Dedifferentiated amniotic fluid mesenchymal stem cell (primary cell): Measurements from ENCODE around the gene GAMT.

Source experiments
- DNase-seq: peaks from one replicate; pipeline ENCODE4 v3.0.0-alpha.2; 2016; ENCODE audit errors: extremely low spot score

GAMT gene

GRCh38 chr19:1385816-1386215 is 15.5 kb downstream of the GAMT start:
- no peak for DNase-seq

- no peak for DNase-seq
Observed at GRCh38 chr19:1384478-1385110, 16.7 kb downstream of the GAMT start.

- DNase-seq: no peak
Observed at GRCh38 chr19:1384085-1384462, 17.3 kb downstream of the GAMT start.

GRCh38 chr19:1383312-1384084 is 17.8 kb downstream of the GAMT start, which contains the start of gene NDUFS7:
Gene NDUFS7 (plus strand): TSS chr19:1383907. CDS start chr19:1383927, 20 bp downstream.
- DNase-seq: peak; percentile 84

GRCh38 chr19:1383017-1383311 is 18.4 kb downstream of the GAMT start:
- no peak for DNase-seq

GRCh38 chr19:1382250-1382649 is 19.1 kb downstream of the GAMT start:
- DNase-seq: no peak

GRCh38 chr19:1379961-1380489 is 21.3 kb downstream of the GAMT start:
- no peak for DNase-seq

- no peak for DNase-seq
Observed at GRCh38 chr19:1379126-1379905, 22.0 kb downstream of the GAMT start.

GRCh38 chr19:1377965-1378785 is 23.2 kb downstream of the GAMT start:
- DNase-seq: no peak

GRCh38 chr19:1377176-1377964 is 24.0 kb downstream of the GAMT start:
- no peak for DNase-seq

GRCh38 chr19:1376415-1376805 is 24.9 kb downstream of the GAMT start:
- no peak for DNase-seq

GRCh38 chr19:1374250-1374577 is 27.1 kb downstream of the GAMT start:
- DNase-seq: no peak

GRCh38 chr19:1373534-1374249 is 27.6 kb downstream of the GAMT start:
- DNase-seq: no peak

GRCh38 chr19:1373042-1373533 is 28.3 kb downstream of the GAMT start:
- DNase-seq: no peak

GRCh38 chr19:1370579-1371361 is 30.6 kb downstream of the GAMT start:
- no peak for DNase-seq

- no peak for DNase-seq
Observed at GRCh38 chr19:1369214-1369805, 32.0 kb downstream of the GAMT start.

- DNase-seq: no peak
Observed at GRCh38 chr19:1366899-1367870, 34.2 kb downstream of the GAMT start.

GRCh38 chr19:1366296-1366695 is 35.0 kb downstream of the GAMT start:
- DNase-seq: no peak
